ELF-1 (cell line): ENCODE measurements around the gene TMEM60.
"Not testable (repeated sequence)": the region's sequence is repeated elsewhere in the genome, so short reads cannot be mapped to it uniquely, and the experiment has no call there.

ENCODE experiments used
- DNase-seq: peaks from one replicate; pipeline ENCODE4 v3.0.0-alpha.2; 2016; ENCODE audit warnings: low read depth, low spot score

Gene TMEM60, protein sequence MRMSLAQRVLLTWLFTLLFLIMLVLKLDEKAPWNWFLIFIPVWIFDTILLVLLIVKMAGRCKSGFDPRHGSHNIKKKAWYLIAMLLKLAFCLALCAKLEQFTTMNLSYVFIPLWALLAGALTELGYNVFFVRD

GRCh38 chr7:77798394-77799077 is at the start of gene TMEM60, which contains the start of gene PHTF2:
Gene TMEM60 (minus strand): TSS chr7:77798434. CDS start chr7:77794373, 4,061 bp downstream.
Gene PHTF2 (plus strand): TSS chr7:77798773.
- peak; percentile 100 for DNase-seq

GRCh38 chr7:77846317-77847092 is 48.3 kb upstream of the TMEM60 start:
- DNase-seq: no peak

DNA sequence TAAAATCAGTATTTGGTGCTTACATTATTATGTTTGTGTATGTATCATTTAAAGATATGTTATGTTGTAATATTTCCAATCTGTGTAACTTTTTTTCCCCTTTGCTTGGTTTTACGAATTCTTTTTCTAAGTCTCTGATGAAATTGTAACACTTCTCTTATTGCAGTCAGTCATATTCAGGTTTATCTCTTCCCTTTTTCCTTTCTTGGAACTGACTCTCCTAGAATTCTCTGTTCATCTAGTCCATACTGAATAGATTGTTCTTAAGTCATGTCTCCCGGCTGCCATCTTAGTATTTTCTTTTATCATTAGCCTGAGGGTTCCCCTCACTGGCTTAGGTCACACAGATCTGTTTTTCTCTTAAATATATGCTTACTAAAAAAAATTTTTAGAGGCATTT is 45.0 kb upstream of the TMEM60 start:
- no peak for DNase-seq

- DNase-seq: no peak
Measured at GRCh38 chr7:77839919-77840318, 41.7 kb upstream of the TMEM60 start.

GRCh38 chr7:77838929-77839491 is 40.8 kb upstream of the TMEM60 start:
- DNase-seq: no peak

DNA sequence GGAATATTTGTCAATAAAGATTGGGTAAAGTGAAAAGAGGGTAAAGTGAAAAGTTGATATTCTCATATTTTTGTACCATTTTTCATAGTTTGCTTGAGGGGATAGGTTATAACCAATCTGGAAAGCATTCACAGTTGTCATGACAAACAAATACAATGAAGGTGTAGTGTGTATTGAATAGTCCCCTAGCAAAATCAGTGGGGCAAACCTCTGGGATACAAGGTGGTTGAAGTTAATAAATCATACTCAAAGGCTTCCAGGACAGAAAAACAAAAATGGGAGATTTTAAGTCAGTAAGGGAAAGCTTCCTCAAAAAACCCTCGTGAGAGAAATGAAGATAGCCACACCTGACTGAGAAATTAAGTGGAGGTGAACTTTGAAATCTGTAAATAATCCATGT is 39.7 kb upstream of the TMEM60 start:
- DNase-seq: no peak

- no peak for DNase-seq
Measured at GRCh38 chr7:77837275-77837674, 39.0 kb upstream of the TMEM60 start.

GRCh38 chr7:77836425-77836824 is 38.2 kb upstream of the TMEM60 start:
- DNase-seq: not testable (repeated sequence)

- no peak for DNase-seq
Measured at GRCh38 chr7:77833136-77833535, 34.9 kb upstream of the TMEM60 start.

DNA sequence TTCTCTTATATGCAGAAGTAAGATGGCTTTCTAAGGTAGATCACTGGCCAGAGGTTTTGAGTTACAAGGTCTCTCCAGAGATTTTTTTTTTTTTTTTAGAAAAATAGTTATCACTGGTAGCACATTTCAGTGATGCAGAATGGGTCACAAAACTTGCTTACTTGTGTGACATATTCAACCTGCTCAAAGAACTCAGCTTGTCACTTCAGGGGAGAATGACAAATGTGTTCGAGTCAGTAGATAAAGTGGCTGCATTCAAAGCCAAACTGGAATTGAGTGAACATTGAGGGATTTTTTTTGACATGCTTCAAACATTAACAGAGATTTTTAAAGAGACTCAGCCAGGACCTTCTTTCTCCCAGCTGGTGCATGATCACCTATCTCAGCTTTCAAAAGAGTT is 33.7 kb upstream of the TMEM60 start:
- no peak for DNase-seq

- no peak for DNase-seq
Measured at GRCh38 chr7:77831481-77831880, 33.2 kb upstream of the TMEM60 start.

GRCh38 chr7:77830649-77831355 is 32.6 kb upstream of the TMEM60 start:
- DNase-seq: no peak

- no peak for DNase-seq
Measured at GRCh38 chr7:77827999-77828398, 29.8 kb upstream of the TMEM60 start.

GRCh38 chr7:77826300-77826699 is 28.1 kb upstream of the TMEM60 start:
- DNase-seq: no peak

GRCh38 chr7:77825131-77825530 is 26.9 kb upstream of the TMEM60 start:
- no peak for DNase-seq

DNA sequence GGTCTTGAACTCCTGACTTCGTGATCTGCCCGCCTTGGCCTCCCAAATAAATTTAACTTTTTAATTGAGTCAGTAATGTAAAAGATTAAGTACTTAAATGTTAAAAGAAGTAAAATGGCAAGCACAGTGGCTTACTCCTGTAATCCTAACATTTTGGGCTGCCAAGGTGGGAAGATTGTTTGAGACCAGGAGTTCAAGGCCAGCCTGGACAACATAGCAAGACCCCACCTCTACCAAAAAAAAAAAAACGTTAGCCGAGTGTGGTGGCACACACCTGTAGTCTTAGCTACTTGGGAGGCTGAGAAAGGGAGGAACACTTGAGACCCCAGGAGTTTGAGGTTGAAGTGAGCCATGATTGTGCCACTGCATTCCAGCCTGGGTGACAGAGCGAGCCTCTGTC is 26.4 kb upstream of the TMEM60 start:
- DNase-seq: no peak

DNA sequence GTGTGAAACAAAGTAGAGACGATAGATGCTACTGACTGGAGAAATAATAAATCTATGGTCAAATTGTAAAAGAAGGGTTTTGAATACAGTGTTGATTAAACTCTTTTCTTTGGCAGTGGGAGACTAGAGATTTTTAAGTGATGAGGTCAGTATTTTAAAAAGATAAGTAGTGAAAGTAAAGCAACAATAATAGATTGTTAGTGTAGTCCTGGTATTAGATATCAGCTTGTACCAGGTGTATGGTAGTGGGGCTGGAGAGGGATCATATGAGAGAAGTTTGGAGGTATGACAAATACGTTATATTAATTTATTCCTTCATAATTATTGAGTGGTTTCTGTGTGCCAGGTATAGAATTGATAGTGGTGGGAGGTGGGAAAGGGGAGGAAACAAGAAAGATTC is 25.6 kb upstream of the TMEM60 start:
- DNase-seq: no peak

DNA sequence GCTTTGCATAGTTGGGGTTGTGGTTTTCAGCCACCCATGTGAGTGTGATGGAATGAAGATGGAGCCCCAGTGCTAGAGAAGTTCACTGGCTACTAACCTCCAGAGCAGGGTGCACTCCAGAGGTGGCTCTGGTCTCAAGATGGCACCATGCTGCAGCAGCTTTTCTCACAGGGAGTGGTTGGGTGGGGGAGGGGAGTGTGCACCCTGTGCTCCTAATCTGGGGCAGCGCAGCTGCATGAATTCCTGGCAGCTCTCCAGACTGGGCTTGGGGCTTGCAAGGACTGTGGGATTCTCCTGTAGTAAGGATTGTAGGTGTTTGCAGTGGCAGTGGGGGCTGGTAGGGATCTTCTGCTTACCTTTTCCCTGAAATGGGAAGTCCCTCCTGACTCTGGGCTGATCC is 24.0 kb upstream of the TMEM60 start:
- DNase-seq: no peak

DNA sequence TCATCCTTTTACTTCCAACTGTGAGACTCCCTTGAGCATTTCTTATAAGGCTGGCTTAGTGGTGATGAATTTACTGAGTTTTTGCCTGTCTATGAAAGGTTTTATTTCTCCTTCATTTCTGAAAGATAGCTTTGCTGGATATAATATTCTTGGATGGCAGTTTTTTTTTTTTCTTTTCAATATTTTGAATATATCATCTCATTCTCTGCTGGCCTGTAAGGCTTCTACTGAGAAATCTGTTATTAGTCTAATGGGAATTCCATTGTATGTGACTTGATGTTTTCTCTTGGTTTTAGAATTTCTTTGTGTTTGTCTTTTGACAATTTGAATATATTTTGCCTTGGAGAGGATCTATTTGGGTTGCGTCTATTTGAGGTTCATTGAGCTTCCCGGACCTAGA is 22.7 kb upstream of the TMEM60 start:
- no peak for DNase-seq

DNA sequence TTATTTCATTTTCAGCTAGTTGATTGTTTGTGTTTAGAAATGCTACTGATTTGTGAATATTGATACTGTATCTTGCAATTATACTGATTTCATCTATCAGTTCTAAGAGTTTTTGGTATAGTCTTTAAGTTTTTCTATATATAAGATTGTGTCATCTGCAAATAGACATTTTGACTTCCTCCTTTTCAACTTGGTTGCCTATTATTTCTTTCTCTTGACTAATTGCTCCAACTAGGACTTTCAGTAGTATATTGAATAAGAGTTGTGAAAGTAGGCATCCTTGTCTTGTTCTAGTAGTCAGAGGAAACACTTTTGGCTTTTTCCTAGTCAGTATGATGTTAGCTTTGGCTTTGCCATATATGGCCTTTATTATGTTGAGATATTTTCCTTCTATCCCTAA is 20.8 kb upstream of the TMEM60 start:
- no peak for DNase-seq

GRCh38 chr7:77813180-77813579 is 14.9 kb upstream of the TMEM60 start:
- DNase-seq: no peak

DNA sequence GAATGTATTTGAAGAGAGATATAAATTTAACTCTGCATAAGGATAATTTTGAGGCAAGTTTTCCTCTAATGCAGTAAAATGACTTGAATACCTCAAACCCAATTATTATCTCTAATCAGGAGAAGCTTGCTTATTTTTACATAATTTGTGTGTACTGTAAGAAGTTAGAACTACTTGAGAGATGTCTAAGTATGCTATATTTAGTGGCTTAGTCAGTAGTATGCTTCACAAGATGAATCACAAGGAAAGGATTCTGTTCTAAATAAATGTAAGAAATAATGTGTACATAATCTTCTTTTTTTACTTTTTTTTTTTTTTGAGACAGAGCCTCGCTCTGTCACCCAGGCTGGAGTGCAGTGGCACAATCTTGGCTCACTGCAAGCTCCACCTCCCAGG is 14.1 kb upstream of the TMEM60 start:
- no peak for DNase-seq
